NCI-H2107 treated with DMSO at 0.1 percent for 48 hours (cell line): Measurements from ENCODE around the gene LAPTM5.
"Not testable (repeated sequence)": the region's sequence is repeated elsewhere in the genome, so short reads cannot be mapped to it uniquely, and the experiment has no call there.

Experiments
- DNase-seq: peaks from one replicate; lab custom pipeline; 2025; ENCODE audit not compliant: unreplicated experiment; lab: John Stamatoyannopoulos, UW

The LAPTM5 gene

GRCh38 chr1:30773722-30774358, 16.3 kb upstream of the LAPTM5 start:
- DNase-seq, result peak; percentile 40

GRCh38 chr1:30771005-30771404, 13.4 kb upstream of the LAPTM5 start:
- no peak for DNase-seq

- DNase-seq, result no peak
Observed at GRCh38 chr1:30770150-30770549, 12.6 kb upstream of the LAPTM5 start.

- DNase-seq, result no peak
Observed at GRCh38 chr1:30768830-30769718, 11.5 kb upstream of the LAPTM5 start.

- no peak for DNase-seq
Observed at GRCh38 chr1:30768159-30768829, 10.7 kb upstream of the LAPTM5 start.

- DNase-seq, result not testable (repeated sequence)
Observed at GRCh38 chr1:30766948-30767347, 9.4 kb upstream of the LAPTM5 start.

- DNase-seq, result no peak
Observed at GRCh38 chr1:30765556-30766434, 8.2 kb upstream of the LAPTM5 start.

GRCh38 chr1:30764939-30765555, 7.5 kb upstream of the LAPTM5 start:
- no peak for DNase-seq

GRCh38 chr1:30764396-30764795, 6.8 kb upstream of the LAPTM5 start:
- DNase-seq, result no peak

- DNase-seq, result no peak
Observed at GRCh38 chr1:30763651-30764248, 6.2 kb upstream of the LAPTM5 start.

GRCh38 chr1:30762930-30763650, 5.5 kb upstream of the LAPTM5 start:
- DNase-seq, result no peak

- no peak for DNase-seq
Observed at GRCh38 chr1:30762152-30762929, 4.8 kb upstream of the LAPTM5 start.

GRCh38 chr1:30761381-30762151, 4.0 kb upstream of the LAPTM5 start:
- DNase-seq, result no peak

GRCh38 chr1:30760596-30761324, 3.2 kb upstream of the LAPTM5 start:
- DNase-seq, result no peak

- DNase-seq, result no peak
Observed at GRCh38 chr1:30759718-30760281, 2.2 kb upstream of the LAPTM5 start.

- no peak for DNase-seq
Observed at GRCh38 chr1:30758785-30759380, 1.3 kb upstream of the LAPTM5 start.
